Spinal cord (tissue), 10 donors: ENCODE measurements around the gene KRT37. TPM values are rescaled to one million over a fixed set of nuclear protein-coding genes. Genes with fewer than 3 reads are reported as not detected.
"Not testable (repeated sequence)": the region's sequence is repeated elsewhere in the genome, so short reads cannot be mapped to it uniquely, and the experiment has no call there.

Experiments
- DNase-seq, 6 donors: peaks; one replicate each; pipeline versions ENCODE4 v3.0.0 to v3.0.0-alpha.2; 2013 to 2015; ENCODE audit warnings: low spot score in 6 of 6, low read depth in 4 of 6
- H3K27ac ChIP-seq: one replicate; pipeline ENCODE4 v1.5.1; 2013; ENCODE audit warnings: low read depth, low read length, control low read depth
- H3K27me3 ChIP-seq: one replicate; pipeline ENCODE4 v1.6.1; 2013; ENCODE audit warnings: low read length; ENCODE audit not compliant: control insufficient read depth, insufficient read depth
- H3K36me3 ChIP-seq: one replicate; pipeline ENCODE4 v1.6.1; 2013; ENCODE audit warnings: low read length; ENCODE audit not compliant: control insufficient read depth, insufficient read depth
- H3K4me1 ChIP-seq: one replicate; pipeline ENCODE4 v1.6.1; 2013; ENCODE audit warnings: low read length; ENCODE audit not compliant: control insufficient read depth, insufficient read depth
- H3K4me3 ChIP-seq: one replicate; pipeline ENCODE4 v1.5.1; 2013; ENCODE audit warnings: low read depth, low read length, control low read depth
- H3K9me3 ChIP-seq: one replicate; pipeline ENCODE4 v1.6.1; 2013; ENCODE audit warnings: low read length; ENCODE audit not compliant: control insufficient read depth, insufficient read depth
- WGBS: methylation state at CpG from one replicate; pipeline ENCODE4 v1.1.5; 2013; ENCODE audit warnings: missing lambda C conversion rate; ENCODE audit not compliant: insufficient coverage; 5-methylcytosine and 5-hydroxymethylcytosine counted together
- polyA plus RNA-seq, 2 donors: library from polyadenylated mRNA; unstranded; fragments of 120-200 nt; gene quantifications; one replicate each; pipeline ENCODE4 v1.2.1, GENCODE V29; 2013; ENCODE audit not compliant: insufficient read length in 2 of 2
- total RNA-seq, 2 donors: library from RNA; depleted of rRNA in 1 of 2; stranded (reverse); fragments of 120-200 nt in 1 of 2; fragments of >200 nt in 1 of 2; gene quantifications; one replicate each; pipeline versions ENCODE4 v1.2.3 to v1.2.4, GENCODE V29; 2013 to 2014
- donor health status: healthy.

KRT37 gene
- total and polyA plus RNA-seq, 4 donors: not detected

GRCh38 chr17:41422586-41422985 lies 1.8 kb downstream of the KRT37 start:
- not testable (repeated sequence) for H3K4me3 ChIP-seq, H3K27me3 ChIP-seq, H3K36me3 ChIP-seq, H3K27ac ChIP-seq, H3K4me1 ChIP-seq, DNase-seq, H3K9me3 ChIP-seq
- WGBS: 82% methylated on average over 8 of the region's 11 CpGs

- H3K27me3 ChIP-seq: no peaks in the 10 kb centered on the region
- no peaks in the 10 kb centered on the region for H3K9me3 ChIP-seq
- peaks cover 3% of the 10 kb centered on the region for H3K4me1 ChIP-seq
- H3K36me3 ChIP-seq: no peaks in the 10 kb centered on the region
- WGBS: 94% methylated on average over 4 of the region's 4 CpGs
- no peak for DNase-seq
- H3K27ac ChIP-seq: no peak overlapping the region
- H3K4me3 ChIP-seq: no peak overlapping the region
Measured at GRCh38 chr17:41421617-41422016, 2.8 kb downstream of the KRT37 start.

GRCh38 chr17:41421116-41421515 lies 3.3 kb downstream of the KRT37 start:
- no peak overlapping the region for H3K27ac ChIP-seq
- no peak for DNase-seq
- peaks cover 3% of the 10 kb centered on the region for H3K4me1 ChIP-seq
- no peaks in the 10 kb centered on the region for H3K27me3 ChIP-seq
- no peaks in the 10 kb centered on the region for H3K36me3 ChIP-seq
- H3K4me3 ChIP-seq: no peak overlapping the region
- H3K9me3 ChIP-seq: no peaks in the 10 kb centered on the region
- WGBS: 88% methylated on average over 9 of the region's 9 CpGs

- DNase-seq: no peak
- Histone ChIP-seq H3K36me3 (no peaks in the 10 kb centered on the region), H3K27me3 (no peaks in the 10 kb centered on the region), H3K4me3 (no peak overlapping the region), H3K27ac (no peak overlapping the region), H3K9me3 (no peaks in the 10 kb centered on the region), H3K4me1 (peaks cover 3% of the 10 kb centered on the region)
- WGBS: 75% methylated on average over 2 of the region's 4 CpGs
Measured at GRCh38 chr17:41420134-41420533, 4.3 kb downstream of the KRT37 start.

- Histone ChIP-seq H3K27ac (no peak overlapping the region), H3K4me3 (no peak overlapping the region), H3K27me3 (no peaks in the 10 kb centered on the region), H3K36me3 (no peaks in the 10 kb centered on the region), H3K4me1 (peaks cover 3% of the 10 kb centered on the region), H3K9me3 (no peaks in the 10 kb centered on the region)
- no peak for DNase-seq
- 96% methylated on average over 4 of the region's 4 CpGs for WGBS
Measured at GRCh38 chr17:41419716-41420115, 4.7 kb downstream of the KRT37 start.

- H3K36me3 ChIP-seq: no peaks in the 10 kb centered on the region
- no peak overlapping the region for H3K4me3 ChIP-seq
- WGBS: 81% methylated on average over 5 of the region's 7 CpGs
- no peak for DNase-seq
- H3K27ac ChIP-seq: no peak overlapping the region
- H3K27me3 ChIP-seq: no peaks in the 10 kb centered on the region
- H3K9me3 ChIP-seq: no peaks in the 10 kb centered on the region
- peaks cover 3% of the 10 kb centered on the region for H3K4me1 ChIP-seq
Measured at GRCh38 chr17:41418116-41418860, 6.1 kb downstream of the KRT37 start.

- H3K4me3 ChIP-seq: no peak overlapping the region
- WGBS: 47% methylated on average over 3 of the region's 4 CpGs
- no peaks in the 10 kb centered on the region for H3K36me3 ChIP-seq
- DNase-seq: no peak
- H3K9me3 ChIP-seq: no peaks in the 10 kb centered on the region
- peaks cover 3% of the 10 kb centered on the region for H3K4me1 ChIP-seq
- H3K27ac ChIP-seq: no peak overlapping the region
- no peaks in the 10 kb centered on the region for H3K27me3 ChIP-seq
Measured at GRCh38 chr17:41417576-41418015, 6.8 kb downstream of the KRT37 start.

- Histone ChIP-seq H3K9me3 (no peaks in the 10 kb centered on the region), H3K36me3 (no peaks in the 10 kb centered on the region), H3K27me3 (no peaks in the 10 kb centered on the region), H3K4me1 (peaks cover 3% of the 10 kb centered on the region), H3K4me3 (no peak overlapping the region), H3K27ac (no peak overlapping the region)
- no peak for DNase-seq
- WGBS: 90% methylated on average over 2 of the region's 6 CpGs
Measured at GRCh38 chr17:41417127-41417526, 7.3 kb downstream of the KRT37 start.

- no peaks in the 10 kb centered on the region for H3K36me3 ChIP-seq
- H3K4me1 ChIP-seq: peaks cover 3% of the 10 kb centered on the region
- DNase-seq: peak in 1 of 6 donors; percentile 67
- H3K27me3 ChIP-seq: no peaks in the 10 kb centered on the region
- WGBS: no CpG with 5 or more reads among the region's 5 CpGs
- H3K4me3 ChIP-seq: no peak overlapping the region
- H3K27ac ChIP-seq: no peak overlapping the region
- no peaks in the 10 kb centered on the region for H3K9me3 ChIP-seq
Measured at GRCh38 chr17:41416479-41416878, 7.9 kb downstream of the KRT37 start.

GRCh38 chr17:41415833-41416335 lies 8.5 kb downstream of the KRT37 start:
- no peak overlapping the region for H3K27ac ChIP-seq

More at GRCh38 chr17:41415833-41416335, 8.5 kb downstream of the KRT37 start:
- peaks cover 3% of the 10 kb centered on the region for H3K4me1 ChIP-seq
- no peaks in the 10 kb centered on the region for H3K36me3 ChIP-seq
- DNase-seq: no peak
- no peaks in the 10 kb centered on the region for H3K9me3 ChIP-seq
- H3K27me3 ChIP-seq: no peaks in the 10 kb centered on the region
- 90% methylated on average over 2 of the region's 3 CpGs for WGBS
- H3K4me3 ChIP-seq: no peak overlapping the region
